ENCODE results near the gene ADAM23.

- TF ChIP-seq CTCF (IDR thresholded peaks at IDR 0.05): no peak
- TF ChIP-seq POLR2A (IDR thresholded peaks at IDR 0.05): no peak
Measured at GRCh38 chr2:206626108-206626507, 182.8 kb downstream of the ADAM23 start.

Data from thyroid gland (tissue), 4 donors.